MG63 (cell line): ENCODE measurements around the gene GOT1. TPM values are rescaled to one million over a fixed set of nuclear protein-coding genes. Genes with fewer than 3 reads are reported as not detected.
A peak's percentile ranks its signal among the peaks of the same experiment; 100 is the strongest.

ENCODE experiments used
- DNase-seq: peaks from one replicate; pipeline ENCODE4 v3.0.0-alpha.2; 2020
- H3K27me3 ChIP-seq: fragments of 250-450 bp; sonication (Bioruptor Pico); 2 replicates; pipeline ENCODE4 v1.5.1; 2020; ENCODE audit warnings: mild to moderate bottlenecking, moderate library complexity
- H3K36me3 ChIP-seq: fragments of 250-450 bp; sonication (Bioruptor Pico); 2 replicates; pipeline ENCODE4 v1.5.1; 2020; ENCODE audit warnings: mild to moderate bottlenecking, moderate library complexity
- H3K4me3 ChIP-seq: fragments of 250-450 bp; sonication (Bioruptor Pico); 2 replicates; pipeline ENCODE4 v1.5.1; 2020; ENCODE audit warnings: mild to moderate bottlenecking, moderate library complexity
- H3K9me3 ChIP-seq: fragments of 250-450 bp; sonication (Bioruptor Pico); 2 replicates; pipeline ENCODE4 v1.5.1; 2020; ENCODE audit warnings: mild to moderate bottlenecking, moderate library complexity
- total RNA-seq: library from RNA; depleted of rRNA; stranded (reverse); fragments of >200 nt; shearing (Covaris generic); gene quantifications from 2 replicates; pipeline ENCODE4 v1.2.3, GENCODE V29; 2014; ENCODE audit warnings: low replicate concordance

Gene GOT1
- total RNA-seq, 1 experiment from 2014 or later = 21.8 TPM

DNA sequence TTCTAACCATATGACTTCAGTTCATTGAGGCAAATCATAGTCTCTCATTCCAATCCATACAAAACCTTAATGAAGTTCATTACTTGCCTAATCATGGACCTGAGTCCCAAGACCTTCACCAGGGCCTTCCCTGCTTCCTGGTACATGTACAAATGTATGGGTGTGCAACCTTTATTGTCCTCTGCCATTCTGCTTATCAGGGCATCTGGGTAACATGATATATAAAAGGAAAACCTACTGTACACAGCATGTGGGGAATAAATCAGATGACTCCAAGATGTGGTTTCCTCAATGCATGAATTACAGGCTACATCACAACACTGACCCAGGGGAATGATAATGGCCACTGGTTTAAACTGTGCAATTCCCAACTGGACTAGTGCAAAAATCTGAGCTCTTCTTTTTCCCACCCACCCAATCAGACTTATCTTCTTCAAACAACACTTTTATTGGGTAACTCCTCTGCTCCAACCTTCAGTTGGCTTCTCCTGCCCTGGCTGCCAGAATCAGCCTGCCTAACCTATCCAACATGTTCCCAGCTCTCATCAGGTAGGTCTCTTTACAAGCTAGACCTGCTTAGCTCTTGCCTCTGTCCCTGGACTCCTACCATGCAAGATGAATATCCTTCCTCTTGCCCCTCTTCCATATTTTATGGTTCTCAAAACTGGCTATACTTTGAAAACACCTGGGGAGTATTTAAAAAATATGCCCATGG, 11.4 kb downstream of the GOT1 start:
- H3K36me3 ChIP-seq = peaks cover 18% of the 10 kb centered on the region
- no peaks in the 10 kb centered on the region for H3K27me3 ChIP-seq
- no peak overlapping the region for H3K4me3 ChIP-seq
- DNase-seq = no peak
- no peaks in the 10 kb centered on the region for H3K9me3 ChIP-seq

DNA sequence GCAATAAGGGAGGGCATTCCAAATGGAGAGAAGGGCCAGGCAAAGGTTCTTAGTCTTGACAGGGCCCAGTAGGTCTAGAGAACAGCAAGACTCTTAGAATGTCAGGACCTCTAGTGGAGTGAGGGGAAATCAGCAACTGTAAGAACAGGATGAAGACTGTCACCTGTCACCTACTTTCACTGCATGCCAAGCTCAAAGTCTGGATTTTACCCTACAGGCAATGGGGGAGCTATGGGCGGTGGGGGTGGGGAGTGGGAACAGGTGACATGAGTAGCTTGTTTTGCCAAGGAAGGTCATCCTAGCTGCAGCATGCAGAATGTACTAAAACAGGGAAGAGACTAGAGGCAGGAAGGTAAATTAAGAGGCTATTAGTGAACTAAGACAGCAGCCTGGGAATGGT, 18.3 kb downstream of the GOT1 start:
- Histone ChIP-seq H3K9me3 (no peaks in the 10 kb centered on the region), H3K4me3 (no peak overlapping the region), H3K36me3 (peaks cover 13% of the 10 kb centered on the region), H3K27me3 (no peaks in the 10 kb centered on the region)
- no peak for DNase-seq

DNA sequence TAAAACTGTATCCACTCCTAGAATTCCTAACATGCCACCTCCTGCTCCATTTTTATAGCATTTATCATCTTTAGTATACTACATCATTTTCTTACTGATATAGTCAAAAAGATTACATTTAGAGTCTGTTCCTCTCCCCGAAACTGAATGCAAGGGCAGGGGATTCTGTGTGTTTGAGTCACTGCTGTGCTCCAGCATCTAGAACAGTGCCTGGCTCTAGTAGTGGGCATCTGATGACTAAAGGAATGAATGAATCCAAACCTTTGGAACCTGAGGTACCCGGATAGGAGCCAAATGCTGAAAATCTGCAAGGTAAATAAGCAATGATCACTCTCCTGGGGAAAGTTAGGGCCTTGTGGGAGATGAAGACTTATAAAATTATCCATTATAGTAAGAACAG, 18.9 kb downstream of the GOT1 start:
- Histone ChIP-seq H3K36me3 (peaks cover 14% of the 10 kb centered on the region), H3K27me3 (no peaks in the 10 kb centered on the region), H3K9me3 (no peaks in the 10 kb centered on the region), H3K4me3 (no peak overlapping the region)
- no peak for DNase-seq

DNA sequence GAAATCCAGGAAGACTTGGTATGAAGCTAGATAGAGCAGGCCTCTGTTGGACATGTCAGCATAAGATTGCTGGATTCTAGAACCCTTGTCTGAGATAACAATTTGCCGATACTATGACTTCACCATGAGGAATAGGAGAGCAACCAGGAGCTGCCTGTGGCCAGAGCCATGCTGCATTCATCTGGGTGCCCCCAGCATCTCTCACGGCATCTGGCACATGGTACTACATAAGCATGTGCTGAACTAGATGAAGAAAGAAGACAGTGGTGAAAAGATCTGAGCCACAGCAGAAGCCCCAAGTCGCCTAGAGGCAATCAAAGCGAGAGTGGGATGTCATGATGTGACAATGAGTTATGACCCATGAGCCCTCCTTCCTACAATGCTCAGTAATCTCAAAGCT, 19.5 kb downstream of the GOT1 start:
- no peaks in the 10 kb centered on the region for H3K27me3 ChIP-seq
- no peaks in the 10 kb centered on the region for H3K9me3 ChIP-seq
- H3K36me3 ChIP-seq = peaks cover 16% of the 10 kb centered on the region
- DNase-seq = no peak
- H3K4me3 ChIP-seq = no peak overlapping the region

DNA sequence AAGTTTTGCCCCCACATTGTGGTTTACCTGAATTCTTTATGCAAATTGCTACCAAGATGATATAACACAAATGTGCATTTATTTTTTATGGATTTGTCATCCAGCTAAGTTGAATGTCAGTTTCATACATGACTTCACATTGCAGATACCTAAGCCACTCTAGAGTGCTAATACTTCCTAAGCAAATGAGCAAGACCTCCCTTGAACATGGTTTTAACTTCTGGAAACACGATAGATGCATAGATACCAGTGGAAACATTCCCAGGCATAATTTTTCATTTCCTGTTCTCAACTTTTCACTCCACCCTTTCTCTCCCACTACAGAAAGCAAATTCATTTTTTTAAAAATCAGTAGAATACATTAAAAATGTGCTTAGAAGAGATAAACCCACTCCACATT, 20.3 kb downstream of the GOT1 start:
- no peak for DNase-seq
- Histone ChIP-seq H3K9me3 (no peaks in the 10 kb centered on the region), H3K36me3 (peaks cover 23% of the 10 kb centered on the region), H3K27me3 (no peaks in the 10 kb centered on the region), H3K4me3 (no peak overlapping the region)

DNA sequence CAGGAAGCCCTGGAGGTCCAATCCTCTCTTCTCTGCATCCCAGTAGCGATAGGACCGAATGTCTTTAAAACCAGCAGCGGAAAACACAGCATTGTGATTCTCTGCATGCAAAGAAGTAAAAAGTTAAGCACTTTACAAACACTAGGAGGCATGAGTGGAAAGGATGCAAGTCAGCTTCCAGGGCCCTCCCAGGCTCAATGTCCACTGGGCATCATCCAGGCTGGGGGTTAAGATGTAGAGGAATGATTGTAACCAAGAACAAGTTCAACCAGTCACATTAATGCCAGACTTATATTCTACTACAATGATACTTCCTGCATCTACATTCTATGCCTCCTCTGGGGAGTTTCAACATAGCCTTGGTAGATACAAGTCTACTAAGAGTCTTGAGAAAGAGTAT, 24.3 kb downstream of the GOT1 start:
- Histone ChIP-seq H3K36me3 (peaks cover 25% of the 10 kb centered on the region), H3K27me3 (no peaks in the 10 kb centered on the region), H3K9me3 (no peaks in the 10 kb centered on the region), H3K4me3 (no peak overlapping the region)
- no peak for DNase-seq

DNA sequence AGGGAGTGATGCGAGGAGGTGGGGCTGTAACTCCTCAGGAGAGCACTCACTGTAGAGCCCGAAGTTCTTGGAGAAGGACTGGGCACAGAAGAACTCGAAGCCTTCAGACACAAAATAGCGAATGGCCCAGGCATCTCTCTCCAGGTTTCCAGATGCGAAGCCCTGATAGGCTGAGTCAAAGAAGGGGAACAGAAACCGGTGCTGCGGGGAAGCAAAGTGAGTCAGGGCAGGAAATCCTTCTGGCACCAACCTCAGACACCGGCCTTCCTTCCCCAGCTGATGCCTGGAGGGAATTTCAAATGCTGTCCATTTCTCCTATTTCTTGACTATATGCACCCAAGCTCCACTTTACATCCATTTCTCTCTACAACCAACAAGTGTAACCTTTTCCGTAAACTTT, 26.8 kb downstream of the GOT1 start:
- H3K9me3 ChIP-seq = no peaks in the 10 kb centered on the region
- no peaks in the 10 kb centered on the region for H3K27me3 ChIP-seq
- H3K36me3 ChIP-seq = peaks cover 25% of the 10 kb centered on the region
- H3K4me3 ChIP-seq = no peak overlapping the region
- no peak for DNase-seq

DNA sequence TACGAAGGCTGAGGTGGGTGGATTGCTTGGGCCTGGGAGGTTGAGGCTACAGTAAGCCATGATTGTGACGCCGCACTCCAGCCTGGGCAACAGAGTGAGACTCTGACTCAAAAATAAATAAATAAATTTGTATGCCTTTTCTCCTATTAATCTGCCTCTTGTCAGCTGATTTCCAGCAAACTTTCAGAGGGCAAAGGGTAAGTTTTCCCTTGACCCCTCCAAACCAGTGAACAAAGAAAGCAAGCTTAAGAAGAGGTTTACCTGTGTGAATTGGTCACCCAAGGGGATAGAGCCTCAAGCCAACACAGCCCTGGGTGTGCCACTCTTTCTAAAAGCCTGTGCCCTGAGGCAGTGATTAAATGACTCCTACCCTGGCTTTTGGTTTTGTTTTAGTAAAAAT, 30.8 kb downstream of the GOT1 start:
- H3K36me3 ChIP-seq = peaks cover 21% of the 10 kb centered on the region
- H3K4me3 ChIP-seq = no peak overlapping the region
- H3K9me3 ChIP-seq = no peaks in the 10 kb centered on the region
- no peaks in the 10 kb centered on the region for H3K27me3 ChIP-seq
- no peak for DNase-seq

DNA sequence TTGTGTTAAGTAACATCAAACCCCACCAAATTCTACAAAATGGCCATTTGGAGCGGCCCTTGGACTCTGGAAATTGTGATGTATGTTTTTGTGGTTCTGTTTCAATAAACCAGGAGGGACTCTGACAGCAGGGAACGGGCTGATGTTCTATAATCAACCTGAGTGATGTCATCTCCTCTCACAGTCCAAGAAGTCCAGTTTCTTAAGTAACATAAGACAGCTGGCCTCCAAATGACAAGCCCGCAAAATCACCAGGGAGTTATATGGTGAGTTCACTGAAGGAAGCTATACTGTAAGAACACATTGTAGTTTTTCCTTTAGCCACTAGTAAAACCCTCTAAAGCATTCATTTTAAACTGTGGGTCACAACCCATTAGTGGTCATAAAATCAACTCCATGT, 34.0 kb downstream of the GOT1 start:
- Histone ChIP-seq H3K27me3 (no peaks in the 10 kb centered on the region), H3K36me3 (peaks cover 19% of the 10 kb centered on the region), H3K4me3 (no peak overlapping the region), H3K9me3 (no peaks in the 10 kb centered on the region)
- DNase-seq = no peak

DNA sequence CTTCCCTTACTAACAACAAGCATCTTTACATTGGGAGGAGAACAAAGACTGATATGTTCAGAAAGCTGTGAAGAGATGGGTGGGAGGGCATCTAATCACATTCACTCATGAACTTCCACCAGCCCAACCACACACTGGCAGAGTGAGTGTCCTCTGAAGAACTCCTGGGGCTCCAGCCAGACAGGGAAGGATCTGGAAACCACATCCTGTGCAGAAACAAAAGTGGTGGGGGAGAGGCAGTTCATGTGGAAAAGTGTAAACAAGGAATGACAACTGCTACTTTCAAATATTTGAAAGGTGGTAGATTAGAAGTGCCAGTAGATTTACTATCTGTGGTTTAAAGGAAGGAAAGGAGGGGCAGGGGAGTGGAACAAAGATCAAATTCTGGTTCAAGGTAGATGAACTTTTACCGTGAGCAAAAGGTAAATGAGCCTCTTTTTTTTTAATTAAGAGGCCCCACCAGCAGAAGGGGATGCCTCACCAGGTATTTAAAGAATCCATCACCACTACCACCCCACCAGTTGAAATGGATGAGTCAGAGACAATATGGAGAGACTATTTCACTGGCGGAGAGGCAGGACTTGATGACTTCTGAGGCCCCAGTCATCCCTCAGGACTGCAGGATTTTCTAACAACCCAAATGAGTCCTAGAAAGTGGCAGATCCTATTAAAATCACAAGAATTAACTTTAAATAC, 34.5 kb downstream of the GOT1 start:
- H3K36me3 ChIP-seq = peaks cover 19% of the 10 kb centered on the region
- no peak overlapping the region for H3K4me3 ChIP-seq
- no peaks in the 10 kb centered on the region for H3K9me3 ChIP-seq
- no peaks in the 10 kb centered on the region for H3K27me3 ChIP-seq
- peak; percentile 65 for DNase-seq

DNA sequence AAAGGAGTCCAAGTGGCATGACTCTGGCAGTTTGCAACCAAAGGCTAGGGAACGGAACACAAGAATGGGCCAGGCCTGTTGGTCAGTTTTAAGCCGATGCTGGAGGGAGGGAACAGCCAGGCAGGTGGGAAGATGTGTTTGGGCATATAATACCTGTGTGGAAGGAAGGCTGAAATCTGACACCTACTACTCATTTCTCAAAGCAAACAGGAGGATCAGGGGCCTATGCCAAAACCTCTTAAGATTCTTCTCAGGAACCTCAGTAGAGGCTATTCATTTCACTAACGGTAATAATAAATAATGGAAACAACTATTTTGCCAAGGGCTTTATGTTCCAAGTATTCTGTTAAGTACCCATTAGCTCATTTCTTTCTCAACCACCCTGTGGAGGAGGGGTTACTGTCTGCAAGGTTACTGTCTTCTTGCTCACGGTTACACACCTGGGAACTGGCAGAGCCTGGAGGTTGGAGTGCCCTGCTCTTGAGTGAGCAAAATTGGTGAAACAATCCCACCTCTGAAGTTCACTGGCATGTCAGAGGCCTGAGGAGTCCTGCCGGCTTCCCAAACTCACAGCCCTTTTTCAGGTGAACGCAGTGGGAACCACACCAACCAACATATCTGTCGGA, 35.5 kb downstream of the GOT1 start:
- no peaks in the 10 kb centered on the region for H3K9me3 ChIP-seq
- no peak for DNase-seq
- H3K4me3 ChIP-seq = no peak overlapping the region
- peaks cover 14% of the 10 kb centered on the region for H3K36me3 ChIP-seq
- no peaks in the 10 kb centered on the region for H3K27me3 ChIP-seq

DNA sequence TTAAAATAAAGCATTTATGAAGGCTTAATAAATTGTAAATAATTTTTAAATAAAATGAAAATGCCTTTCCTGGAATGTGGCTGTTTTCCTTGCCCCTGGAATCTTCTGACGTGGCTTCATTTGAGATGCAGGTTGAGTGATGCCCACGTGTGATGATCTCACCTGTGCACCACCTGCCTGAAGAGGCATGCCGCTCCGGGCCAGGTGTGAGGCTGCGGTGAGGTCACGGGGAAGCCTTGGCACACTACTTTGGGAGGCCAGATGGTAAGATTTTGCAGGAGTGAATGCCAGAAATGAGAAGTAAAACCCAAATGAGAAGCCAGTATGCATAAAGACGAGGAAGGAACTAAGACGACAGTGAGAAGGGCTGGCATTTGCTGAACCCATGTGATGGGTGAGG, 36.2 kb downstream of the GOT1 start:
- peaks cover 14% of the 10 kb centered on the region for H3K36me3 ChIP-seq
- H3K9me3 ChIP-seq = no peaks in the 10 kb centered on the region
- no peaks in the 10 kb centered on the region for H3K27me3 ChIP-seq
- no peak for DNase-seq
- H3K4me3 ChIP-seq = no peak overlapping the region

DNA sequence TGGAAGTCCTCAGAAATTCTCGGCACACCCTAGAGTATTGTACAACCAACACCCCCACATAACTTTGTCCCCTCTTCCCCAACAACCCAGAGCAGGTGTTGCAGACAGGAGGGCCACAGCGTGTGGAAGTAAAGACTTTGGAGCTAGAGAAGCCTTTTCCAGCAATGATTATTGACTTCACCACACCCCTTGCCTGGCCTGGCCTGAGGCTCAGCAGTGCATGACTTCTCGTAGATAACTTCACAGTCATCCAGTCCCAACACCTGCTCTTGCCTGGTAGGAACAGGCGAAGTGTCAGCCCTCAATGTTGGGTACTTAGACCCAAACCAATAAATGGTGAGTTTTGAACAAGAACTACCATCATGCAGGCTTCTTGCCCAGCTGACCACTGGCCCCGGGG, 36.7 kb downstream of the GOT1 start:
- H3K4me3 ChIP-seq = no peak overlapping the region
- H3K27me3 ChIP-seq = no peaks in the 10 kb centered on the region
- DNase-seq = no peak
- H3K9me3 ChIP-seq = no peaks in the 10 kb centered on the region
- peaks cover 14% of the 10 kb centered on the region for H3K36me3 ChIP-seq

DNA sequence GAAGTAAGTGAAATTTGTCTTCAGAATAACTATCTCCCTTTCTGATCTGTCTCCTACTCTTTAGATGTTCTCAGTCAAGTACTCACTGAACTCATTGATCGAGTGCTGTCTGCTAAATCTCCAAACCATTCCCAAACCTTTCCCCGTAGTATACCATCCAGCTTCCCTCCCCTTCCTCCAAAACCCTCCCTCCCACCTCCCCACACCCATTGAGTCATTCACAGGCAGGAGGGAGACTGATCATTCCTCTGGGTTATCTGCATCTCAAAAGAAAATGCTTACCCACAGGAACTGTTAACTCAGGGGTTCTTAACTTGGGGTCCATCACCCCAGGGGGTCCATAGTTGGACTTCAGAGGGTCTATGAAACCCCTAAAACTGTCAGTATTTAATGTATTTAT, 37.4 kb downstream of the GOT1 start:
- DNase-seq = no peak
- Histone ChIP-seq H3K36me3 (peaks cover 14% of the 10 kb centered on the region), H3K4me3 (no peak overlapping the region), H3K9me3 (no peaks in the 10 kb centered on the region), H3K27me3 (no peaks in the 10 kb centered on the region)

DNA sequence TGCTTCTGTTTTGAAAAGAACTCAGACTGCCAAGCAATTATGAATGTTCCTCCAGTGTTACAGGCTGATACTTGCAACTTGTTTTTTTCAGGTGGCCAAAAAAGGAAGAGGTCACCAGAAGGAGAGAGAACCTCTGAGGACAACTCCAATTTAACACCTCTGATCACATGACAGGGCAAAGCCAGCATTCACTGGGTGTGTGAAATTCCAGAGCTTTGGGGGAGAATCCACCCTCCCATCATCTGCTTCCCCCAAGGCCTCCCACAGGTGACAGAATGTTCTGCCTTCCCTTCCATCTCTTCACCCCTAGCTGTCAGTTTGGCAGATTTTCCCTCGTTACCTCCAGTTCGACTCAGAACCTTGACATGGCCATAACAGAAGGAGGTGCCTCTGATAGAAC, 39.1 kb downstream of the GOT1 start:
- peaks cover under 1% of the 10 kb centered on the region; the same call in 1 of the 2 replicates for H3K36me3 ChIP-seq
- DNase-seq = no peak
- no peaks in the 10 kb centered on the region for H3K9me3 ChIP-seq
- no peak overlapping the region for H3K4me3 ChIP-seq
- no peaks in the 10 kb centered on the region for H3K27me3 ChIP-seq

DNA sequence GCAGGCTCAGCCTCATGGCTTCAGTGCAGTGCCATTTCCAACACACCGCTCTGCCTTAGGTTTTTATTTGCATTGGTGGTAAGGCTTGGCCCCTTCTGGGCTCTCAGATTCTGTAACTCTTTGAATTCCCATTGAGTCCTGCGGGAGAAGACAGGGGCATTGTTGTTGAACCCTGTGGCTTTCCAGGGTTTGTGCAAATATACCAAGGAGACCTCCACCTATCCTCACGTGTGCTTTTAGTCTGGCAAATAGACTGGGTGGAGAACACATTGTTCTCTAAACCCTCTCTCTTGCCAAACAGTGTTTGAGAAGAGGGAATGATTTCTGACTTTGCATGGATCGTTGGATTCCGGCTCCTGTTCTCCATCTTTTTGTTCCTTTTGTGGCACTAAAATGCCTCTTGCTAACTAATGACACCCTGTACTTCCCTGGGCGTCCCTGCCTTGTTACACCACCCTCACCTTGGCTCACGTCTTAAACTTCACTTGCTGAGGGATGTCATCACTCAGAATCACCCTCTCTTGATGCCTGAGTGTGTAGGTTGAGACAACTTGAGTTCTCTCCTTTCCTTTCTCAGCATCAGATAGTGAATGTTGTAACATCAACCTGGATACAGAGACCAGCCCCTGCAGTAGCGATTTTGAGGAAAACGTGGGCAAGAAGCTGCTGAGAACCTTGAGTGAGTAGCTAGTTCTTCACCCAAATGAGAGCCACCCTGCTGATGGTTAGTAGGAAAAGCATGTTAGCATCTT, 40.5 kb downstream of the GOT1 start:
- no peak for DNase-seq
- Histone ChIP-seq H3K27me3 (no peaks in the 10 kb centered on the region), H3K36me3 (no peaks in the 10 kb centered on the region), H3K4me3 (no peak overlapping the region), H3K9me3 (no peaks in the 10 kb centered on the region)

DNA sequence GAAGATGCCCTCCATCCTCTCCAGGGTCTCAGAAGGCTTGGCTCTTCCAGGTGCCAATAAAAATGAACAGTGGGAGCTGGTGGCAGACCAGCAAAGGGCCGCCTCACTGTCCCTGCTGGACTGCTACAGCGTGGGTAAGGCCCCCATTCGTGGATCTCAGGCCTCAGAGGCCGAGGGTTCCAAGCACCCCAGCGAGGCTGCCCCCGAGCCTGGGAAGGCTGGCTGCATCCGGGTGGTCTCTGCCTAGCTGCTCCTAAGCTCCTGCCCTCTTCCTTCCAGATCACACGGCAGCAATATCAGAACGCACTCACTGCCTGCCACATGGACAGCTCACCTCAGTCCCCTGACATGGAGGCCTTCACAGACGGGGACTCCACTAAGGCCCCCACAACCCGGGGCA, 42.9 kb downstream of the GOT1 start:
- H3K27me3 ChIP-seq = no peaks in the 10 kb centered on the region
- DNase-seq = no peak
- no peak overlapping the region for H3K4me3 ChIP-seq
- no peaks in the 10 kb centered on the region for H3K9me3 ChIP-seq
- H3K36me3 ChIP-seq = no peaks in the 10 kb centered on the region
